Activated T-cell treated with anti-CD3 and anti-CD28 coated beads, Interleukin-2, amount 50 U/mL, for 1 hour (primary cell): Measurements from ENCODE around the gene SNRK.

Experiments used
- DNase-seq: peaks from one replicate; pipeline ENCODE4 v3.0.0-alpha.2; 2020

Gene SNRK

DNA sequence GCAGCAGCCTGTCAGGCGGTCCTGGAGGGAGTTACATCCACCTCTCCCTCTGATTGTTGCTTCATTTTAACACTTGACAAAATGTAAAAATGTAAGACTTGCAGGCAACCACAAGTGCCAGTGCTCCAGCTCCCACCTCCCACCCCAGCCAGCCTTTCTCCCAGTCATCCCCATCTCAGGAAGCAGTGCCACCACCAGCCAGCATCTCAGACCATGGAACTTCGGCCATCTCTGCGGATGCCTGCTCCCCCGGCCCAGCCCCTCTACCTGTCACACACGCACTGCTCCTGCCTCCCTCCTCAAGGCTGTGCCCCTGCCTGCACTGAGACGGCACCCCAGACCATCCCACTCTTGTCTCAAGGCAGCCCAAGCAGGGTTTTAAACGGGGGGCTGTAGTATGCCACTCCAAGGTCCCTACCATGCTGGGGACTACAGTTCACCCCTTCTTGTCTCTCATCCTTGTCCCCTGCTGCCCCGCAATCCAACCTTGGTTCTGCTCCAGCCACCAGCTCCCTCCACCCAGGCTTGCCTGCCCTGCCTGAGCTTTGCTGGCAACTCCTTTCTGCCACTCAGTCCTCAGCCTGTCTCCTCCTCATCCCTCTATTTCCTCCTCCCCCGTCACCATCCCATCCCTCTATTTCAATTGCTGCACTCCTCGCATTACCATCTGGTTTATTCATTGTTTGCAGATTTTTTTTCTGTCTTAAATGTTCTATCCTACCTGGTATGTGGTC lies 85.8 kb downstream of the SNRK start:
- no peak for DNase-seq

GRCh38 chr3:43372809-43373559 lies 86.6 kb downstream of the SNRK start:
- DNase-seq, result no peak

GRCh38 chr3:43373560-43373928 lies 87.2 kb downstream of the SNRK start:
- DNase-seq, result no peak

DNA sequence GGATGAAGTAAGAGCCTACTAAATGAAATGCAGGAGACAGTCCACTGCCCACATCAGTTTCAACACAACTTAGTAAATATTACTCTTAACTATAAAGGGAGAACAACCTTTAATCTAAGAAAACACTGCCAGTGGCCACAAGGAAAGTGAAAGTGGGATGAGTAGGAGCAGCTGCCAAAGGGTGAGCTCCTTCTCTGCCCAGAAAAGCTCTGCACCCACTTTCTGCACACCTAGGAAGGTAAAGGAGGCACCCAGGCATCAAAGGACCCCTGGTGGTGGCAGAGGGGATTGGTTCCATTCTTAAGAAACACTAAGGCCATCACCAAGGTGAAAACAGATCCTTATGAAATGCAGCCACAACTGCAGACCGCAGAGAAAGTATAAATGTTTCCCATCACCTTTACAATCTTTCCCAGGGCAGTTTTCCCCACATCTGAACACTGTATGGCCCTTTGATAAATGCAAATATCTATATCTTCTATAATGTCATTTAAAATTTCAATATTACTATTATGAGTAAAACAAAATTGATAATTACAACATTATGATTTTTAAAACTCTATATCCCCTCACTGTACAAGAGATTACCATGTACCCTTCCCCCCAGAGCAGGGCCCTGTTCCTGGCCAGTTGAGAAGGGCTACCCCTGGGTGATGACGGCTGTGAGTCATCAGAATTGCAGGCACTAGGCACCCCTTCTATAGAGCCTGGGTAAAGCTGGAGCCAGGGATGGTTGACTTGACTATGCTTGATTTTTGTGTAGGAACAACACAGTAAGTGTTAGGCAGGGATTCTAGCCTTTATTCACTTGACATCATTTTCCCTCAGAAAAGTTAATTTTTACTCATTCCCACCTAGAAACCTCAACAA lies 92.0 kb downstream of the SNRK start:
- peak; percentile 70 for DNase-seq

GRCh38 chr3:43379343-43379742 lies 93.0 kb downstream of the SNRK start:
- DNase-seq, result no peak

GRCh38 chr3:43388175-43388574 lies 101.8 kb downstream of the SNRK start:
- DNase-seq, result no peak

GRCh38 chr3:43388915-43389314 lies 102.6 kb downstream of the SNRK start:
- DNase-seq, result no peak

- peak; percentile 60 for DNase-seq
These were observed 103.3 kb downstream of the SNRK start for GRCh38 chr3:43389388-43390254.

GRCh38 chr3:43390255-43390588 lies 103.9 kb downstream of the SNRK start:
- DNase-seq, result no peak

DNA sequence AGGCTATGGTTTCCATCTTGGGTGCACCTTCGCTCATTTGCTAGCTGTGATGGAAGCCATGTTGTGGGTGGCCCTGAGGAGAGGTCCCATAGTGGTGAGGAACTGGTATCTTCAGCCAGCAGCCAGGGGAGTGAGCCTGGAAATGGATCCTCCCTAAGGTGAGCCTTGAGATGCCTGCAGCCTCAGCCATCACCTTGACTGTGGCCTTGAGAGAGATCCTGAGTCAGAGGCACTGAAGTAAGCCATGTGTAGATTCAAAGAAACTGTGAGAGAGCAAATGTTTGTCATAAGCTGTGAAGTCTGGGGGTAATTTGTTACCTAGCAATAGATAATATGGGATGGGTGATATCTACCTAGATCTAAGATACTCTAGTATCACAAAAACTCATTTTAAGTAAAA lies 105.3 kb downstream of the SNRK start:
- no peak for DNase-seq

GRCh38 chr3:43394041-43394554 lies 107.8 kb downstream of the SNRK start:
- no peak for DNase-seq

DNA sequence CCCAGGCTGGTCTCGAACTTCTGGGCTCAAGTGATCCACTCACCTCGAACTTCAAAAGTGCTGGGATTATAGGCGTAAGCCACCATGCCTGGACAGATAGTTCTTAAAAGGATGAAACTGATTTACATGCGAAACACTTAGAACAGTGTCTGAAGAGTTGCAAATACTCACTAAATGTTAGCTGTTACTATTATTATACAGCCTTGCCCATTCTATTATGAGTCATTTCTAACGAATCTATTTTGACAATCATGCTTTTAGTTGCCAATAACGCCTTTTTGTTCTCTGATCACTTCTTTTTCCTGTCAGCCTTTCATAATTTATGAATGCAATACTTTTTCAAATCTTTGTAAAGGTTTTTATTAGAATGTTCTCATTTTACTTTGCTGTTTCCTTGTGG lies 112.7 kb downstream of the SNRK start:
- no peak for DNase-seq

GRCh38 chr3:43400167-43400566 lies 113.8 kb downstream of the SNRK start:
- DNase-seq, result no peak
